Muscle of leg (tissue), 11 donors: ENCODE results near the gene LRRTM4. TPM values are rescaled to one million over a fixed set of nuclear protein-coding genes. Genes with fewer than 3 reads are reported as not detected.
A peak's percentile ranks its signal among the peaks of the same experiment; 100 is the strongest.

Experiments used
- DNase-seq: peaks from one replicate; pipeline ENCODE4 v3.0.0; 2013
- H3K27ac ChIP-seq: one replicate; pipeline ENCODE4 v1.5.1; 2013; ENCODE audit warnings: mild to moderate bottlenecking, low read length, control low read depth
- H3K27me3 ChIP-seq: one replicate; pipeline ENCODE4 v1.6.1; 2013; ENCODE audit warnings: low read length; ENCODE audit not compliant: control insufficient read depth, insufficient read depth
- H3K36me3 ChIP-seq: one replicate; pipeline ENCODE4 v1.6.1; 2013; ENCODE audit warnings: low read length; ENCODE audit not compliant: control insufficient read depth, insufficient read depth
- H3K4me1 ChIP-seq: one replicate; pipeline ENCODE4 v1.6.1; 2013; ENCODE audit warnings: low read length; ENCODE audit not compliant: control insufficient read depth, insufficient read depth
- H3K4me3 ChIP-seq: one replicate; pipeline ENCODE4 v1.5.1; 2013; ENCODE audit warnings: low read length, control low read depth
- H3K9me3 ChIP-seq: replicated peaks from 2 replicates; pipeline ENCODE4 v1.6.1; 2013; ENCODE audit warnings: low read depth, low read length; ENCODE audit not compliant: control insufficient read depth
- WGBS: methylation state at CpG from one replicate; pipeline ENCODE4 v1.1.5; 2013; ENCODE audit warnings: missing lambda C conversion rate; ENCODE audit not compliant: insufficient coverage; 5-methylcytosine and 5-hydroxymethylcytosine counted together
- polyA plus RNA-seq, 8 donors: library from polyadenylated mRNA; unstranded; fragments of 120-200 nt; gene quantifications; one replicate each; pipeline versions ENCODE4 v1.2.1 to v1.2.3, GENCODE V29; 2013; ENCODE audit warnings: inconsistent platforms in 1 of 8, low replicate concordance in 1 of 8; ENCODE audit not compliant: insufficient read length in 8 of 8, insufficient read depth in 1 of 8
- total RNA-seq: library from RNA; stranded (reverse); fragments of 120-200 nt; gene quantifications from one replicate; pipeline ENCODE4 v1.2.4, GENCODE V29; 2013

The LRRTM4 gene
- total and polyA plus RNA-seq, 9 donors: 0.24 to 2.5 (median 0.73) TPM

- Histone ChIP-seq H3K27me3 (no peaks in the 10 kb centered on the region), H3K36me3 (no peaks in the 10 kb centered on the region), H3K4me1 (no peaks in the 10 kb centered on the region), H3K4me3 (no peak overlapping the region), H3K27ac (no peak overlapping the region), H3K9me3 (no peaks in the 10 kb centered on the region)
- DNase-seq: no peak
- no CpG with 5 or more reads among the region's 1 CpG for WGBS
Measured at GRCh38 chr2:76997296-76997695, 524.9 kb downstream of the LRRTM4 start.

- Histone ChIP-seq H3K4me3 (no peak overlapping the region), H3K36me3 (no peaks in the 10 kb centered on the region), H3K27ac (no peak overlapping the region), H3K4me1 (no peaks in the 10 kb centered on the region), H3K27me3 (no peaks in the 10 kb centered on the region), H3K9me3 (no peaks in the 10 kb centered on the region)
- WGBS: 11% methylated on average over 3 of the region's 11 CpGs
- no peak for DNase-seq
Measured at GRCh38 chr2:76985387-76986136, 536.6 kb downstream of the LRRTM4 start.

- no peaks in the 10 kb centered on the region for H3K9me3 ChIP-seq
- H3K36me3 ChIP-seq: no peaks in the 10 kb centered on the region
- DNase-seq: no peak
- no CpG with 5 or more reads among the region's 2 CpGs for WGBS
- H3K27ac ChIP-seq: no peak overlapping the region
- H3K4me1 ChIP-seq: no peaks in the 10 kb centered on the region
- H3K4me3 ChIP-seq: no peak overlapping the region
- no peaks in the 10 kb centered on the region for H3K27me3 ChIP-seq
Measured at GRCh38 chr2:76984359-76984758, 537.8 kb downstream of the LRRTM4 start.

GRCh38 chr2:76980067-76980787 is 541.9 kb downstream of the LRRTM4 start:
- Histone ChIP-seq H3K36me3 (no peaks in the 10 kb centered on the region), H3K27me3 (no peaks in the 10 kb centered on the region), H3K27ac (no peak overlapping the region)

DNA sequence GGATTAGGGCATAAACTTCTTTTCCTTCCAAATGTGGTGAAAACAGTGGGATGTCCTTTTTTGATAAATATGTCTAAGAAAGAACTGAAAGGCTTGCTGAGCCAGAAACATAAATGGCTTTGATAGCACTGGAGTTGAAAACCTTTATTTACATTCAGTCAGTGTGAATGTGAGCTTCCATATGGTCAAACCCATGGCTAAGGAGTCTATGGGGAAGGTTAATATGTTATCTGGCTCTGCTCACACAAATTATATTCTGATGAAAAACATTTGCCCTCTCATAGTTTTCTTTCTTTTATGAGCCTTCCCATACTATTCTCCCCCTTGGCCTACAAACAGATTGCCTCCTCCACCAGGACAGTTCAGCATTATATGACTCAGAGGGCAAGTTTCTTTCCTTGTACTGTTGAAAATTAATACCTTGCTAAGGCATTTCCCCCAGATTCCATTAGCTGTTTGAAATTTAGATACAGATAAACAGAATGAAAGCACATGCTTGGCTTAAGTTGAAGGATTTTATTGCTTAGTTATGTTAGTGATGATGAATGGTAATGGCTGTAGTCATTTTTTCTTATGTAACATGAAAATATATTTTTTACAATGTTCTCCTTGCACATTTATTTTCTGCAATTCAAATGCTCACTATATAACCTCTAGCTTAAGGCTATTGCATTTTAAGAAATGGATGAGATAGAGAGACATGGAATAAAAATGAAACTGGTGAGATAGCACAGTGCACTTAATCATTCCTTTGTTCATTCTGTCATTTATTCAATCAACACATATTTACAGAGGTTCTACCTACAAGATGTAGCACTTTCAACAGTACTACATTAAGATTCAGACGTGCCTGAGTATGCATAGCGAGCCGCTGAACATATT is 544.1 kb downstream of the LRRTM4 start:
- no peak overlapping the region for H3K27ac ChIP-seq
- no peaks in the 10 kb centered on the region for H3K4me1 ChIP-seq
- no peak overlapping the region for H3K4me3 ChIP-seq
- H3K9me3 ChIP-seq: no peaks in the 10 kb centered on the region
- DNase-seq: no peak
- WGBS: 94% methylated on average over 2 of the region's 3 CpGs
- H3K27me3 ChIP-seq: no peaks in the 10 kb centered on the region
- H3K36me3 ChIP-seq: no peaks in the 10 kb centered on the region

More at GRCh38 chr2:76980067-76980787, 541.9 kb downstream of the LRRTM4 start:
- no peak for DNase-seq
- 44% methylated on average over 2 of the region's 3 CpGs for WGBS
- H3K4me3 ChIP-seq: no peak overlapping the region
- H3K4me1 ChIP-seq: no peaks in the 10 kb centered on the region
- no peaks in the 10 kb centered on the region for H3K9me3 ChIP-seq

DNA sequence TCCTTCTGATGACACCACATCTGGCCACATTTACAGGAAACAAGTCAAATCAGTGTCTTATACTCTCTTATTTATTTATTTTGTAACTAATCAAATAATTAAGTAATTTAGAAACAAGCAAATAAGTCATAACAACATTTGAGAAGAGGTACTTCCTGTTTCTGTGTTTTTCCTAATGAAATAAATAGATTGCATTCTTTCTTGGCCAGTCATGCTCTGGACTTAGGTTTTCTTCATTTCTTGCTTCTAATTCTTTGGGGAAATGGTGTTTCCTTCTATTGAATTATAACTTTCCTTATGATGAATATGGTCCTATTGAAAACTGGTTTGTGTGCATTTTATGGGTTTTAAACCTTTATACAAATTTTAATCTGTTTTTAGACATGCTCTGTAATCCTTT is 546.4 kb downstream of the LRRTM4 start:
- no peak for DNase-seq
- no peaks in the 10 kb centered on the region for H3K36me3 ChIP-seq
- H3K4me3 ChIP-seq: no peak overlapping the region
- no peaks in the 10 kb centered on the region for H3K9me3 ChIP-seq
- no peak overlapping the region for H3K27ac ChIP-seq
- H3K27me3 ChIP-seq: no peaks in the 10 kb centered on the region
- H3K4me1 ChIP-seq: no peaks in the 10 kb centered on the region

DNA sequence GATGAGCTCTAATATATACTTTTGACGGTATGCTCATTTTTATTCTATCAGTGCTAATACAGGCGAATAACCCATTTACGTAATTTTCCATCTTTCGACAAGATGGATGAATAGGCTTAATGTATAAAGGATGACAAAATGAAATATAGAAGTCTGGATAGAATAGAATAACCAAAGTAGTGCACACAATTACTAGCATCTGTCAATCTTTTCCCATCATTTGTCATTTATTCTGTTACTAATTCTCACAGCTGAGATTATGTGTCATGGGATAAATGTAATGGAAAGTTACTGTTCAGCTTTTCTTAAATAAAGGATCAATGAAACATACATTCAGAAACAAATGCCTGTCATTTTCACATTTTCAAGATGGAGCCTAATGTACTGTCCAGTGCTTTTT is 548.6 kb downstream of the LRRTM4 start:
- Histone ChIP-seq H3K4me3 (no peak overlapping the region), H3K27ac (no peak overlapping the region), H3K9me3 (no peaks in the 10 kb centered on the region), H3K4me1 (no peaks in the 10 kb centered on the region), H3K27me3 (no peaks in the 10 kb centered on the region), H3K36me3 (no peaks in the 10 kb centered on the region)
- WGBS: no CpG with 5 or more reads among the region's 4 CpGs
- DNase-seq: no peak

- no peaks in the 10 kb centered on the region for H3K36me3 ChIP-seq
- H3K27me3 ChIP-seq: no peaks in the 10 kb centered on the region
- H3K9me3 ChIP-seq: no peaks in the 10 kb centered on the region
- H3K4me3 ChIP-seq: no peak overlapping the region
- no CpG with 5 or more reads among the region's 2 CpGs for WGBS
- H3K27ac ChIP-seq: no peak overlapping the region
- no peaks in the 10 kb centered on the region for H3K4me1 ChIP-seq
- no peak for DNase-seq
Measured at GRCh38 chr2:76965772-76966171, 556.4 kb downstream of the LRRTM4 start.

DNA sequence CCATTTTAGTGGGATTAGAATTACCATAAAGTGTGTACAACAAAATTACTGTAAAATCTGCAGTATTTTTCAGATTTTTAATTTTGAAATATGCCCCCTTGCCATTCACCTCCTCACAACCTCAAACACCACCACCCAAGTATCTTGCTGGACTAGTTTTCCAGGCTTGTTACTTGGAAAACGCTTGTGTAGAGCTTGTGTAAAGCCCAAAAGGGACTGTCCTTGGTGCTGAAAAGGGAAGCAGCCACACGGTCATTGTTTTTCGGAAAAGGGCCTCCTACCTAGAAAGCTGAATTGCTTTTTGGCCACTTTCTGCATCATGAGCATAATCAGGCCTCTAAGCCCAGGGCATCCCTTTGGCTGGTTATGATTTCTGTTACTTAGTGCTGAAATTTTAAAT is 563.4 kb downstream of the LRRTM4 start:
- peak; percentile 61 for DNase-seq

More for the DNA sequence above, 563.4 kb downstream of the LRRTM4 start:
- Histone ChIP-seq H3K27me3 (no peaks in the 10 kb centered on the region), H3K4me1 (no peaks in the 10 kb centered on the region), H3K27ac (no peak overlapping the region), H3K4me3 (no peak overlapping the region), H3K36me3 (no peaks in the 10 kb centered on the region), H3K9me3 (no peaks in the 10 kb centered on the region)
- WGBS: no CpG with 5 or more reads among the region's 3 CpGs
